Epithelial cell of esophagus (primary cell): Measurements from ENCODE around the gene MACROD2.

ENCODE experiments used
- DNase-seq: peaks from one replicate; pipeline ENCODE4 v3.0.0; 2010; ENCODE audit warnings: low read depth
- H3K4me3 ChIP-seq: 2 replicates; pipeline ENCODE4 v1.5.1; 2011; ENCODE audit warnings: mild to moderate bottlenecking, low read length, control low read depth
- TF ChIP-seq, protein P1 (sequence below): IDR thresholded peaks from 2 replicates; pipeline ENCODE4 v1.5.1; 2011; ENCODE audit warnings: low read depth, mild to moderate bottlenecking, low read length, control low read depth, inconsistent platforms; ENCODE audit not compliant: insufficient read depth; ENCODE audit errors: missing control alignments

MACROD2 gene

DNA sequence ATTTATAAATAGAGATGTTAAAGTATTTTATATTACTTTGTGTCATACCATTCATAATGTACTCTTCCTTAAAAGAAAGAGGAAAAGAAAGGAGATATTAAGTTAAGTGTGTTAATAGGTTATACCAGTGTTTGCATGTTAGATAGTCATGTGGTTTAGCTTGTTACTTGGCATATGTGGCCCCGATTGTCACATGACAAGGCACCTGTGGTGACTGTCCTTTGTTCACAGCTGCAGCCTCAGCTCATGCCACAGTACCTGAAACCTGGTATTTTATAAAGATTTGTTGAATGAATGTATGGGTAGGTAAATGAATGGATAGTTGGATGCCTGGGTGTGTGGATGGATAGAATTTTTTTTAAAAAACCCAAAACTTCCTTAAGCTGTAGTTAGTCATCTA, 648.2 kb downstream of the MACROD2 start:
- TF ChIP-seq, protein P1, sequence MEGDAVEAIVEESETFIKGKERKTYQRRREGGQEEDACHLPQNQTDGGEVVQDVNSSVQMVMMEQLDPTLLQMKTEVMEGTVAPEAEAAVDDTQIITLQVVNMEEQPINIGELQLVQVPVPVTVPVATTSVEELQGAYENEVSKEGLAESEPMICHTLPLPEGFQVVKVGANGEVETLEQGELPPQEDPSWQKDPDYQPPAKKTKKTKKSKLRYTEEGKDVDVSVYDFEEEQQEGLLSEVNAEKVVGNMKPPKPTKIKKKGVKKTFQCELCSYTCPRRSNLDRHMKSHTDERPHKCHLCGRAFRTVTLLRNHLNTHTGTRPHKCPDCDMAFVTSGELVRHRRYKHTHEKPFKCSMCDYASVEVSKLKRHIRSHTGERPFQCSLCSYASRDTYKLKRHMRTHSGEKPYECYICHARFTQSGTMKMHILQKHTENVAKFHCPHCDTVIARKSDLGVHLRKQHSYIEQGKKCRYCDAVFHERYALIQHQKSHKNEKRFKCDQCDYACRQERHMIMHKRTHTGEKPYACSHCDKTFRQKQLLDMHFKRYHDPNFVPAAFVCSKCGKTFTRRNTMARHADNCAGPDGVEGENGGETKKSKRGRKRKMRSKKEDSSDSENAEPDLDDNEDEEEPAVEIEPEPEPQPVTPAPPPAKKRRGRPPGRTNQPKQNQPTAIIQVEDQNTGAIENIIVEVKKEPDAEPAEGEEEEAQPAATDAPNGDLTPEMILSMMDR, result no peak
- no peak overlapping the region for H3K4me3 ChIP-seq
- DNase-seq, result no peak

DNA sequence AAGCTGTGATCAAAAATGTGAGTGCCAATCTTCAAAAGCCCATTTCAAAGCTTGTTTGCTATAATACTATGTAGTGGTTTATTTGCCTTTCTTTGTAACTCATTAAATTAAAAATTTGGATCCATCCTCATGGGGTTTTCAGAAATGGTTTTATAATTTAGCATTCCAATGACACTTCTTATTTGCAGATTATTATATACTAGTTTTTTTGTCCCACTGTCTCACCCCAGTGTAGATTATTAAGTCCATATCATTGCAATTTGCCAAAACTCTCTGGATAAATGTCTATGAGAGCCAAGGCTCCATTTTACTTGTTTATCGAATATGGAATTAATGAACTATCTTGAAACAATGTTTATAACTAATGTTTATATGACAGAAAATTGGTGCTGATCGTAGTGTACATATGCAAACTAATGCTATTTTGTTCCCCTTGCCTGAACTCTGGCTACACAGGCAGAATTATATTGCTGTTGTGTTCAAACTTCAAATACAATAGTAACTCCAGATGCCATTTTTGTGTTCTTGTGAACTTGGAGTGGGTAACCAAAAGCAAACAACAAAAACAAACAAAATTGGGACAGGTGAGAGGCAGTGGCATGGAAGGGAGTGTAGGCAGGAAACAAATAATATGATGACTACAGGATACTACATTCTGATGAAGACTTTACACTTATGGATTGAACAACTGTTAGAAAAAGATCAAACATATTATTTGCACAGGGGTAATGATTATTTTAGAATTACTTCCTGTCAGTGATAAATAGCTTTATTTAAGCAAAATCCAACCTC, 649.2 kb downstream of the MACROD2 start:
- no peak overlapping the region for H3K4me3 ChIP-seq
- DNase-seq, result no peak
- TF ChIP-seq, protein P1, result no peak

DNA sequence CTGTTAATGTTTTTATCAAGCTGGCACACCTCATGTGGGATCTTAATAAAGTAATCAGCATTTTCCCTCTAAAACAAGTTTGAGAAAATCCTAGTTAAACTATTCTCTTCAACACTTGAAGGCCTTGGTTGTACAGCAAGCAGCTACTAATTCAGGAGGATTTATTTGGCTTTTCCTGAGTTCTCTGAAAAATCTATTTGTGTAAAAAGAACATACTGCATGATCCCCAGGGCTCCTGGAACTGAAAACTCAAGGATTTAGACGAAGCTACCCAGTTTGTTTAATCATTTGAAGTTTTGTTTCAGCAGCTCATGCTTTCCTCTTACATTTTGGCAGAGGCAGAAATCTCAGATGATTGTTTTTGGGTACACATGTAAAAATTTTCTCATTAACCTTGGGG, 651.7 kb downstream of the MACROD2 start:
- TF ChIP-seq, protein P1, result no peak
- DNase-seq, result no peak

DNA sequence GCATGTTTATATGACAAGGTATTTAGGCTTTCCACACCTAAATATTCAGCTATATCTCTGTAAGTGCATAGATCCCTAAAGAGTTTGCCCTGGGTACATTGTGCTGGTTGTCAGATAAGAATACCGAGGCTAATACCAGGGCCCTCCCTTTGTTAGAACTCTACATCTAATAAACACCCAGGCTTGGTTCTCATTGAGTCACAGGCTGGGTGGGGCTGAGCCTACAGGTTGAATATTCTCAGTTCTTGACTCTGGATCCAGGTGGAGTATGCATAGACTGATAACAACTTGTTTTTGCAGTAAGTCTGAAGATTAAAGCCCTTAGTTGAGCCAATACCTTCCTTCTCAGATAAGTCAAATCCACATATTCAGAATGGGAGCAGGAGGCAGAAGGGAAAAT, 654.3 kb downstream of the MACROD2 start:
- no peak overlapping the region for H3K4me3 ChIP-seq
- peak; percentile 25 for DNase-seq
- TF ChIP-seq, protein P1, result no peak

More for the DNA sequence above, 651.7 kb downstream of the MACROD2 start:
- no peak overlapping the region for H3K4me3 ChIP-seq

GRCh38 chr20:14657266-14658005, 662.1 kb downstream of the MACROD2 start:
- H3K4me3 ChIP-seq, result no peak overlapping the region
- TF ChIP-seq, protein P1, result no peak
- DNase-seq, result no peak

DNA sequence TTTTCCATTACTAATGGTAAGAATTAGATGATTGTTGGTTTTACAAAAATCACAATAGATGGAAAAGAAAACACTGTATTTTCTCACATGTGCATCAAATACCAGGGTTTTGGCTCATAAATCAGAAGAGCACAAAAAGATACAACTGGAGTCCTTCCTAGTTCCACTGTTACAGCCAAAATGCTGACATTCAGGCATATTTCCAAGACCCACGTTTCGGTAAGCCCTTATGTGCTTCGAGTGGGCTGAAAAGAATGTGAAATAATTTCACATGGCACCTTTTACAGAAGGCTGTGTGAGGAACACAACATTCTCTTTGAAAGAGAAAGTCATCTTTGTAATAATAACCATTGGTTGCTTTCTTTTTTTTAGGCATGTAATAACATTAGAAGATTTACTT, 668.8 kb downstream of the MACROD2 start:
- no peak for DNase-seq
- H3K4me3 ChIP-seq, result no peak overlapping the region
- TF ChIP-seq, protein P1, result no peak
